Stomach (tissue), 9 donors: Measurements from ENCODE around the gene FANCC. TPM values are rescaled to one million over a fixed set of nuclear protein-coding genes. Genes with fewer than 3 reads are reported as not detected.
A peak's percentile ranks its signal among the peaks of the same experiment; 100 is the strongest.

ENCODE experiments used
- DNase-seq, 2 donors: peaks; one replicate each; pipeline versions ENCODE4 v3.0.0 to v3.0.0-alpha.2; 2013 to 2019
- H3K27ac ChIP-seq, 5 donors: fragments of 200-600 bp in 4 of 5; sonication (generic) in 4 of 5; one replicate each; pipeline ENCODE4 v1.5.1; 2013 to 2019; ENCODE audit warnings: mild to moderate bottlenecking in 1 of 5, moderate library complexity in 1 of 5
- H3K27me3 ChIP-seq, 3 donors: fragments of 200-600 bp; sonication (generic); one replicate each; pipeline ENCODE4 v1.5.1; 2017 to 2019; ENCODE audit warnings: mixed run types in 1 of 3
- H3K36me3 ChIP-seq, 4 donors: fragments of 200-600 bp; sonication (generic); 1 replicate in 3 of 4; 2 replicates in 1 of 4; pipeline ENCODE4 v1.5.1; 2016 to 2019
- H3K4me1 ChIP-seq, 4 donors: fragments of 200-600 bp; sonication (generic); one replicate each; pipeline ENCODE4 v1.5.1; 2016 to 2019
- H3K4me3 ChIP-seq, 4 donors: fragments of 200-600 bp; sonication (generic) in 3 of 4; one replicate each; pipeline ENCODE4 v1.5.1; 2016 to 2019; ENCODE audit warnings: mild to moderate bottlenecking in 1 of 4
- H3K9me3 ChIP-seq, 4 donors: fragments of 200-600 bp; sonication (generic); one replicate each; pipeline ENCODE4 v1.5.1; 2016 to 2019
- CTCF ChIP-seq, 7 experiments: fragments of 450-650 bp in 4 of 7; fragments of 200-600 bp in 3 of 7; sonication (generic) in 3 of 7; IDR thresholded peaks; one replicate each; pipeline ENCODE4 v1.5.1; 2016 to 2019; ENCODE audit warnings: antibody characterized with exemption in 7 of 7, control low read depth in 2 of 7, mild to moderate bottlenecking in 1 of 7
- EP300 ChIP-seq: sonication (generic); formaldehyde crosslinking; IDR thresholded peaks from one replicate; pipeline ENCODE4 v1.6.1; 2017; ENCODE audit warnings: antibody characterized with exemption
- POLR2A ChIP-seq, 4 donors: fragments of 450-650 bp; IDR thresholded peaks; one replicate each; pipeline ENCODE4 v1.6.1; 2016; ENCODE audit warnings: antibody characterized with exemption in 4 of 4, control low read depth in 2 of 4, mild to moderate bottlenecking in 1 of 4, moderate library complexity in 1 of 4
- POLR2AphosphoS5 ChIP-seq, 3 donors: sonication (generic); formaldehyde crosslinking; IDR thresholded peaks; one replicate each; pipeline ENCODE4 v1.6.1; 2016; ENCODE audit warnings: antibody characterized with exemption in 3 of 3
- WGBS, 5 donors: extraction: QIAGEN DNeasy Blood & Tissue Kit in 3 of 5; methylation state at CpG; one replicate each; pipeline versions ENCODE4 v1.1.5 to v1.1.7; 2013 to 2018; 5-methylcytosine and 5-hydroxymethylcytosine counted together
- intact Hi-C: fragments of 100-400 bp; cut with DNase I; formaldehyde crosslinking; loops from one replicate; pipeline ENCODE4 v1.15.1; 2023; ENCODE audit warnings: low total_unique reads
- polyA plus RNA-seq, 3 donors: library from polyadenylated mRNA; stranded (reverse); fragments of 200-250 nt; gene quantifications; one replicate each; pipeline ENCODE4 v1.2.3, GENCODE V29; 2013
- total RNA-seq, 5 donors: library from RNA; depleted of rRNA; stranded (reverse); fragments of >200 nt; gene quantifications; one replicate each; pipeline versions ENCODE4 v1.1.0 to v1.2.3, GENCODE V29; 2014 to 2016
- donor health status: healthy with polysubstance abuse.
- donor health status: Bipolar disorder and iron deficiency.
- donor health status: healthy.

FANCC gene
- total and polyA plus RNA-seq, 8 donors, result 3.1 to 24.5 (median 7.1) TPM

GRCh38 chr9:95104581-95104960 is 212.9 kb downstream of the FANCC start:
- Histone ChIP-seq H3K4me3 (no peak overlapping the region), H3K27me3 (no peaks in the 10 kb centered on the region), H3K9me3 (no peaks in the 10 kb centered on the region), H3K27ac (peak overlapping the region; percentile 10 to 63 (median 18)), H3K36me3 (peaks cover 10 to 48% (median 41%) of the 10 kb centered on the region in 4 donors), H3K4me1 (peaks cover 13 to 78% (median 48%) of the 10 kb centered on the region in 4 donors)
- TF ChIP-seq CTCF (IDR thresholded peaks at IDR 0.05) (no peak), EP300 (no peak), POLR2A (IDR thresholded peaks at IDR 0.05) (no peak), POLR2AphosphoS5 (IDR thresholded peaks at IDR 0.05) (no peak)
- WGBS, 5 donors, result 73 to 82% (median 81%) methylated on average over 6 to 8 of the region's 8 CpGs
- intact Hi-C loops, result no loop called here
- DNase-seq, result no peak

- Histone ChIP-seq H3K9me3 (no peaks in the 10 kb centered on the region), H3K4me3 (no peak overlapping the region), H3K27me3 (no peaks in the 10 kb centered on the region), H3K27ac (peak overlapping the region; percentile 10 to 63 (median 18)), H3K4me1 (peaks cover 13 to 83% (median 54%) of the 10 kb centered on the region in 4 donors), H3K36me3 (peaks cover 8 to 48% (median 40%) of the 10 kb centered on the region in 4 donors)
- WGBS, 5 donors, result 65 to 81% (median 79%) methylated on average over 16 to 20 of the region's 20 CpGs
- intact Hi-C loops, result no loop called here
- TF ChIP-seq EP300 (no peak), POLR2AphosphoS5 (IDR thresholded peaks at IDR 0.05) (no peak), POLR2A (IDR thresholded peaks at IDR 0.05) (no peak), CTCF (IDR thresholded peaks at IDR 0.05) (no peak)
- no peak for DNase-seq
Measured at GRCh38 chr9:95103871-95104580, 213.5 kb downstream of the FANCC start.

- TF ChIP-seq EP300, result no peak
- no peak for TF ChIP-seq CTCF (IDR thresholded peaks at IDR 0.05)
- no peak for TF ChIP-seq POLR2A (IDR thresholded peaks at IDR 0.05)
- no peak for TF ChIP-seq POLR2AphosphoS5 (IDR thresholded peaks at IDR 0.05)
- peaks cover 6 to 46% (median 39%) of the 10 kb centered on the region in 4 donors for H3K36me3 ChIP-seq
- H3K4me3 ChIP-seq, result no peak overlapping the region
- intact Hi-C loops, result no loop called here
- peaks cover 17 to 90% (median 59%) of the 10 kb centered on the region in 4 donors for H3K4me1 ChIP-seq
- peak overlapping the region in 4 of 5 donors; percentile 10 to 63 (median 34) for H3K27ac ChIP-seq
- no peaks in the 10 kb centered on the region for H3K9me3 ChIP-seq
- WGBS, 5 donors, result 63 to 80% (median 69%) methylated on average over 15 of the region's 15 CpGs
- no peak for DNase-seq
- no peaks in the 10 kb centered on the region for H3K27me3 ChIP-seq
Measured at GRCh38 chr9:95103281-95103771, 214.2 kb downstream of the FANCC start.

GRCh38 chr9:95102572-95102971 is 214.9 kb downstream of the FANCC start:
- TF ChIP-seq EP300 (no peak), CTCF (IDR thresholded peaks at IDR 0.05) (no peak), POLR2AphosphoS5 (IDR thresholded peaks at IDR 0.05) (no peak), POLR2A (IDR thresholded peaks at IDR 0.05) (no peak)
- no peak for DNase-seq
- Histone ChIP-seq H3K36me3 (peaks cover 6 to 41% (median 34%) of the 10 kb centered on the region in 4 donors), H3K4me1 (peaks cover 23 to 96% (median 63%) of the 10 kb centered on the region in 4 donors), H3K27me3 (no peaks in the 10 kb centered on the region), H3K4me3 (no peak overlapping the region), H3K27ac (peak overlapping the region in 4 of 5 donors; percentile 13 to 64 (median 58)), H3K9me3 (no peaks in the 10 kb centered on the region)
- 48 to 79% (median 62%) methylated on average over 8 to 18 of the region's 18 CpGs for WGBS, 5 donors
- intact Hi-C loops, result no loop called here
